K562 treated with DMSO at 1 percent for 4 hours (cell line): Measurements from ENCODE around the gene RGS19. TPM values are rescaled to one million over a fixed set of nuclear protein-coding genes. Genes with fewer than 3 reads are reported as not detected.

Experiments used
- total RNA-seq: library from RNA; unstranded; fragments of 300-600 nt; gene quantifications from 2 replicates; pipeline ENCODE4 v1.2.3, GENCODE V29; 2022; ENCODE audit not compliant: insufficient read depth

Gene RGS19
- total RNA-seq, result 16.8 and 21.3 TPM in 2 replicates

DNA sequence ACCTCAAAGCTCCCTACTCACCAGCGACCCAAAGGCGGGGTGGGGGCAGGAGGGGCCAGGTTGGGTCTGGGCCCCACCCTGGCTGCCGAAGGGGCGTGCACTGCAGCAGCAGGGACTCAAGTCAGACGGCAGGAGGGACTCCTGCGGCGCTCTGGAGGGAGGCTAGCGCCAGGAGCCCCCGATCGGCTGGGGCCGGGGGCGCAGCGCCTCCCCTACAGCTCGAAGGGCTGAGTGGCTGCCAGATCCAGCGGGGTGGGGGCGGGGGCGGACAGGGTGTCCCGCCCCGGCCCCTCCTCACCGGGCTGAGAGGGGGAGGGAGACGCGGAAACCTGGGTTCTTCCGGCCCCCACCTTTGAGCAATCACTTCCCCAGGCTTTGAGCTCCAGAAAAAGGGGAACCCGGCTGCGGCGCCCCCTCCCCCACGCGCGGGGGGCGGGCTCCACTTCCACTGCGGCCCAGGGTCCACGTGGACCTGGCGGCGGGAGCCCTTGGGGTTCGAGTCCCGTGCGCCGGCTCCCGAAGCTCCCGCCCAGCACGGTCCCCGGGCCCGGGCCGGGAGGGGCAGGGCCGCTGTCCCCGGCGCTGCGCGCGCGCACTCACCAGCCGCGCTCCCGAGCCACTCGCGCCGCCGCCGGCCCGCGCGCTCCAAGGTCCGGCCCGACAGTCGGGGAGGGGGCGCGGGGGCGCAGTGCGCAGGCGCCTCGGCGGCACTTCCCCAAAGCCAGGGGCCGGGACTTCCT is at the start of gene RGS19:
RGS19 (minus strand) TSS at position 246 of the 740 bp plus-strand sequence. CDS start 2,632 bp downstream, outside the sequence.

GRCh38 chr20:64106981-64107735 is 27.8 kb upstream of the RGS19 start, which contains the start of gene NPBWR2:
NPBWR2 (minus strand) TSS chr20:64107565; CDS start chr20:64106831, 734 bp downstream.

GRCh38 chr20:64083804-64084684 is 4.7 kb upstream of the RGS19 start, which contains the start of gene LKAAEAR1:
LKAAEAR1 (minus strand) TSS chr20:64084398; CDS start chr20:64084219, 179 bp downstream.

GRCh38 chr20:64080013-64080812 is 895 bp upstream of the RGS19 start, which contains the start of gene OPRL1:
OPRL1 (plus strand) TSS chr20:64080082; CDS start chr20:64092721, 12,639 bp downstream.

GRCh38 chr20:64062596-64063388 is 16.5 kb downstream of the RGS19 start, which contains the start of gene TCEA2:
TCEA2 (plus strand) TSS chr20:64063198; CDS start chr20:64063313, 115 bp downstream.

DNA sequence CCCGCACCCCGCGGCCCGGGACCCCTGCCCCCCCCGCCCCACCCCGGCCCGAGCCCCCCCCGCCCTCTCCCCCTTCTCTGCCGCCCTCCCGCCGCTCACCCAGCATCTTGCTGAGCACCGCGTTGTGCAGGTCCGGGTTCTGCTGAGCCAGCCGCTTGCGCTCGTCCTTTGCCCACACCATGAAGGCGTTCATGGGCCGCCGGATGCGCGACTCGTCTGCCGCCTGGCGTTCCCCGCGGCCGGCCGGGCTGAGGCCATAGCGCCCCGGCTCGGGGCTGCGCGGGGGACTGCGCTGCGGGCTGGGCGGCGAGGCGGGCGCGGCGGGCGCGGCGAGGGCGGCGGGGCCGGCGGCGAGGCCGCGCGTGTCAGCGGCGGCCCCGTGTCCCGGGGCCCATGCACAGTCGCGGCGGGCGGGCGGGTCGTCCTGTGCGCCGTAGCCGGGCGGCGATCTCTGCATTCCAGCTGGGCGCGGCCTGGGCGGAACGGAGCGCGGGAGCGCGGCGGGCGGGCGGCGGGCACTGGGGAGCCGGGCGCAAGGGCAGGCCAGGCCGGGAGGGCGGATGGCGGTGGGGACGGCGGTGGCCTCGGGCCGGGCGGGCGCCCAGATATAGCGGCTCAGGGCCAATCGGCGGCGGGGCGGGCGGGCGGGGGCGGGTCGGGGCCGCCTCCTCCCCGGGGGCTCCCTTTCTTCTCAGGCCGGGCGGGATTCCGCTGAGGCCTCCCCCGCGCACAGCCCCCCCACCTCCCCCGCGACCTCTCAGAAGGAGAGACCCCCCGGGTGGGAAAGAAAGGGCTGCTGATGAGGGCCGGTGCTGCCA is 30.0 kb downstream of the RGS19 start, which contains the start of gene SOX18:
SOX18 (minus strand) TSS at position 580 of the 818 bp plus-strand sequence; CDS start at position 457, 123 bp downstream.

DNA sequence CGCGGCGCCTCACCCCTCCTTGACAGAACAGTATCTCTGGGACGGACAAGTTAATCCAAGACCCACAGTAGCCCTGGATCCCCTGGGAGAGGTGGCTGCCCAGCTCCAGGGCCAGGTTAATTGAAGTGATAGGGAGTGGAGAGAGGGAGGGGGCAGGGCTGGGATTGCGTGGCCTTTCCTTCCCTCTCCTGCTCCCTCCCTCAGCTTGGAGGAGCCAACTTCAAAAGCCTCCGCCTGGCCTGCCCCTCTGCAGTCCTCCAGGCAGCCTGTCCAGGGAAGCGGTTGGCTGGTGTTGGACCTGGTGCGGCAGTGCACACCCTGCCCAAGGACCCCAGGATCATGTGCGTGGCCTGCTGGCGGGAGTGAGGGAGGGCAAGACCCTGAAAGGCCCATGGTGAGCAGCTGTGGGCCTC is 43.4 kb downstream of the RGS19 start, which contains the start of gene C20orf204:
C20orf204 (plus strand) TSS at position 250 of the 413 bp plus-strand sequence; CDS start at position 392, 142 bp downstream.

Other genes starting within 250 kb of the RGS19 start
- 2.2 and 2.8 TPM in 2 replicates for gene ZBTB46, start 248.3 kb downstream of the RGS19 start, total RNA-seq
- 4.8 and 6.2 TPM in 2 replicates for gene ABHD16B, start 218.0 kb downstream of the RGS19 start, total RNA-seq
- 91.2 and 92.7 TPM in 2 replicates for gene TPD52L2, start 214.2 kb downstream of the RGS19 start, total RNA-seq
- 29.7 and 35.4 TPM in 2 replicates for gene DNAJC5, start 184.4 kb downstream of the RGS19 start, total RNA-seq
- gene UCKL1, start 123.1 kb downstream of the RGS19 start, total RNA-seq, result 47.8 and 52.1 TPM in 2 replicates
- 7.3 and 9.2 TPM in 2 replicates for gene ZNF512B, start 109.6 kb downstream of the RGS19 start, total RNA-seq
- 8.7 and 10.5 TPM in 2 replicates for gene SAMD10, start 99.9 kb downstream of the RGS19 start, total RNA-seq
- gene PRPF6, start 98.4 kb downstream of the RGS19 start, total RNA-seq, result 70.4 and 76.0 TPM in 2 replicates
- 1.3 and 2.2 TPM in 2 replicates for gene C20orf204, start 43.3 kb downstream of the RGS19 start, total RNA-seq
- gene SOX18, start 29.9 kb downstream of the RGS19 start, total RNA-seq, result 8.1 and 8.9 TPM in 2 replicates
- gene TCEA2, start 16.3 kb downstream of the RGS19 start, total RNA-seq, result 14.6 and 23.6 TPM in 2 replicates
- 1.3 and 1.7 TPM in 2 replicates for gene OPRL1, start 564 bp upstream of the RGS19 start, total RNA-seq
- not detected in 2 replicates for gene LKAAEAR1, start 4.9 kb upstream of the RGS19 start, total RNA-seq
- gene NPBWR2, start 28.0 kb upstream of the RGS19 start, total RNA-seq, result not detected in 2 replicates
- gene MYT1, start 84.9 kb upstream of the RGS19 start, total RNA-seq, result not detected in 2 replicates
- gene PCMTD2, start 176.2 kb upstream of the RGS19 start, total RNA-seq, result 18.6 and 19.3 TPM in 2 replicates